ENCODE measurements around the gene KCTD15.

DNA sequence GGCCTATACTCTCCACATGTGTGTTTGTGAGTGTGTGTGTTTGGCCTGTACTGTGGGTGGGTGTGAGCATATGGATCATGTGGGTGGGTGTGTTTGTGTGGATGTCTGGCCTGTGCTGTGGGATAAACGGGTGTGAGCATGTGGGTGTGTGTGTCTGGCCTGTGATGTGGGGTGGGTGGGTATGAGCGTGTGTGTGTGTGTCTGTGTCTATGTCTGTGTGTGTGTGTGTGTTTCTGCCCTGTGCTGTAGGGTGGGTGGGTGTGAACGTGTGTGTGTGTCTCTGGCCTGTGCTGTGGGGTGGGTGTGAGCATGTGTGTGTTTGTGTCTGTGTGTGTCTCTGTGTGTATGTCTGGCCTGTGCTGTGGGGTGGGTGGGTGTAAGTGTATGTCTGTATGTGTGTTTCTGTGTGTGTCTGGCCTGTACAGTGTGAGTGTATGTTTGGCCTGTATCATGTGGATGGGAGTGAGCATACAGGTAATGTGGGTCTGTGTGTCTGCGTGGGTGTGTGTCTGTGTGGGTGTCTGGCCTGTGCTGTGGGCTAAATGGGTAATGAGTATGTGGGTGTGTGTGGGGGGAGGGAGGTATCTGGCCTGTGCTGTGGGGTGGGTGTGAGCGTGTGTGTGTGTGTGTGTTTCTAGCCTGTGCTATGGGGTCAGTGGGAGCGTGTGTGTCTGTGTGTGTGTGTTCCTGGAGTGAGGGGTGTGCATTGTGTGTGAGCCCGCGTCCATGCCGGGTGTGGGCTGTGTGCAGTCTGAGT lies 20.8 kb upstream of the KCTD15 start:
- TF ChIP-seq, protein P1, sequence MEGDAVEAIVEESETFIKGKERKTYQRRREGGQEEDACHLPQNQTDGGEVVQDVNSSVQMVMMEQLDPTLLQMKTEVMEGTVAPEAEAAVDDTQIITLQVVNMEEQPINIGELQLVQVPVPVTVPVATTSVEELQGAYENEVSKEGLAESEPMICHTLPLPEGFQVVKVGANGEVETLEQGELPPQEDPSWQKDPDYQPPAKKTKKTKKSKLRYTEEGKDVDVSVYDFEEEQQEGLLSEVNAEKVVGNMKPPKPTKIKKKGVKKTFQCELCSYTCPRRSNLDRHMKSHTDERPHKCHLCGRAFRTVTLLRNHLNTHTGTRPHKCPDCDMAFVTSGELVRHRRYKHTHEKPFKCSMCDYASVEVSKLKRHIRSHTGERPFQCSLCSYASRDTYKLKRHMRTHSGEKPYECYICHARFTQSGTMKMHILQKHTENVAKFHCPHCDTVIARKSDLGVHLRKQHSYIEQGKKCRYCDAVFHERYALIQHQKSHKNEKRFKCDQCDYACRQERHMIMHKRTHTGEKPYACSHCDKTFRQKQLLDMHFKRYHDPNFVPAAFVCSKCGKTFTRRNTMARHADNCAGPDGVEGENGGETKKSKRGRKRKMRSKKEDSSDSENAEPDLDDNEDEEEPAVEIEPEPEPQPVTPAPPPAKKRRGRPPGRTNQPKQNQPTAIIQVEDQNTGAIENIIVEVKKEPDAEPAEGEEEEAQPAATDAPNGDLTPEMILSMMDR (IDR thresholded peaks at IDR 0.05) = no peak
- no peak for TF ChIP-seq POLR2A (IDR thresholded peaks at IDR 0.05)

Data from thyroid gland (tissue), 4 donors.